ENCODE measurements around the gene CCDC74B.
"Not testable (repeated sequence)": the region's sequence is repeated elsewhere in the genome, so short reads cannot be mapped to it uniquely, and the experiment has no call there.

CCDC74B gene

GRCh38 chr2:130158631-130159030 lies 13.7 kb upstream of the CCDC74B start:
- no peak for DNase-seq (ENCODE audit: low read depth in 1 of 2, low spot score in 1 of 2)
- no peak for TF ChIP-seq JUND (IDR thresholded peaks at IDR 0.05; ENCODE audit: low read depth)
- in situ Hi-C loops (cut with HindIII; ENCODE audit: low pct_unique_long_range_greater_than_20kb, low sequenced_read_pairs): no loop called here

- DNase-seq (ENCODE audit: low read depth in 1 of 2, low spot score in 1 of 2); in situ Hi-C loops (cut with HindIII; ENCODE audit: low pct_unique_long_range_greater_than_20kb, low sequenced_read_pairs): not testable (repeated sequence)
These were observed 13.1 kb upstream of the CCDC74B start for GRCh38 chr2:130157825-130158514.

GRCh38 chr2:130157354-130157753 lies 12.4 kb upstream of the CCDC74B start:
- DNase-seq (ENCODE audit: low read depth in 1 of 2, low spot score in 1 of 2); in situ Hi-C loops (cut with HindIII; ENCODE audit: low pct_unique_long_range_greater_than_20kb, low sequenced_read_pairs): not testable (repeated sequence)

- in situ Hi-C loops (cut with HindIII; ENCODE audit: low pct_unique_long_range_greater_than_20kb, low sequenced_read_pairs): no loop called here
- no peak for TF ChIP-seq JUND (IDR thresholded peaks at IDR 0.05; ENCODE audit: low read depth)
These were observed 11.7 kb upstream of the CCDC74B start for GRCh38 chr2:130156624-130157004.

GRCh38 chr2:130155956-130156623 lies 11.2 kb upstream of the CCDC74B start:
- in situ Hi-C loops (cut with HindIII; ENCODE audit: low pct_unique_long_range_greater_than_20kb, low sequenced_read_pairs): not testable (repeated sequence)
- DNase-seq (ENCODE audit: low read depth in 1 of 2, low spot score in 1 of 2): peak in 1 of 2 experiments; percentile 63

More at GRCh38 chr2:130156624-130157004, 11.7 kb upstream of the CCDC74B start:
- no peak for DNase-seq (ENCODE audit: low read depth in 1 of 2, low spot score in 1 of 2)

- in situ Hi-C loops (cut with HindIII; ENCODE audit: low pct_unique_long_range_greater_than_20kb, low sequenced_read_pairs): no loop called here
- no peak for DNase-seq (ENCODE audit: low read depth in 1 of 2, low spot score in 1 of 2)
- TF ChIP-seq JUND (IDR thresholded peaks at IDR 0.05; ENCODE audit: low read depth): no peak
These were observed 10.2 kb upstream of the CCDC74B start for GRCh38 chr2:130154773-130155765.

GRCh38 chr2:130154423-130154770 lies 9.5 kb upstream of the CCDC74B start:
- DNase-seq (ENCODE audit: low read depth in 1 of 2, low spot score in 1 of 2); in situ Hi-C loops (cut with HindIII; ENCODE audit: low pct_unique_long_range_greater_than_20kb, low sequenced_read_pairs): not testable (repeated sequence)

GRCh38 chr2:130153721-130154422 lies 9.0 kb upstream of the CCDC74B start:
- DNase-seq (ENCODE audit: low read depth in 1 of 2, low spot score in 1 of 2); in situ Hi-C loops (cut with HindIII; ENCODE audit: low pct_unique_long_range_greater_than_20kb, low sequenced_read_pairs): not testable (repeated sequence)

- in situ Hi-C loops (cut with HindIII; ENCODE audit: low pct_unique_long_range_greater_than_20kb, low sequenced_read_pairs): no loop called here
- DNase-seq (ENCODE audit: low read depth in 1 of 2, low spot score in 1 of 2): no peak
- no peak for TF ChIP-seq JUND (IDR thresholded peaks at IDR 0.05; ENCODE audit: low read depth)
These were observed 8.1 kb upstream of the CCDC74B start for GRCh38 chr2:130152816-130153595.

- in situ Hi-C loops (cut with HindIII; ENCODE audit: low pct_unique_long_range_greater_than_20kb, low sequenced_read_pairs); DNase-seq (ENCODE audit: low read depth in 1 of 2, low spot score in 1 of 2): not testable (repeated sequence)
These were observed 7.4 kb upstream of the CCDC74B start for GRCh38 chr2:130152136-130152815.

GRCh38 chr2:130151145-130151512 lies 6.2 kb upstream of the CCDC74B start:
- in situ Hi-C loops (cut with HindIII; ENCODE audit: low pct_unique_long_range_greater_than_20kb, low sequenced_read_pairs); DNase-seq (ENCODE audit: low read depth in 1 of 2, low spot score in 1 of 2): not testable (repeated sequence)

Data from T47D (cell line).